ENCODE data around the gene BBC3. TPM values are rescaled to one million over a fixed set of nuclear protein-coding genes. Genes with fewer than 3 reads are reported as not detected.
A peak's percentile ranks its signal among the peaks of the same experiment; 100 is the strongest.

Gene BBC3
- polyA plus RNA-seq, 2 of the 4 experiments (the other 2 are of a cell fraction): 6.0 to 8.9 TPM

DNA sequence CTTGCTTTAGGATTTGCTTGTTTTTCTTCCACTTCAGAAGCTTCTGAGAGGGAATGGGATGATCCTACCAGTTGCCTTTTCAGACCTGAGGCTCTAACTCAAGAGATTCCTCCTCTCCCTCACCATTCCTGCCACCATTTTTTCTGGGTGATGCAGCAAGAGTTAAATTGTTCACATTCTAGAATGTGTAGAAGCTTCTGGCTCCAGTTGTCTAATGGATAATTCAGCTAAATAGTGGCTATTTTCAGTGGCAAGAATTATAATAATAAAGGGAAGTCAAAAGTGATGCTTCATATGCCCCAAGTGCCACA lies 20.9 kb downstream of the BBC3 start:
- Histone ChIP-seq H3K4me1 (peaks cover 16% of the 10 kb centered on the region), H3K4me2 (no peak overlapping the region; the same call in 2 of the 3 replicates), H3K4me3 (no peak overlapping the region), H3K27ac (peak overlapping the region; percentile 76 to 82), H3K9me3 (no peaks in the 10 kb centered on the region)
- DNase-seq (ENCODE audit: low read depth in 1 of 2, low spot score in 1 of 2) (no peak), FAIRE-seq (no peak), ATAC-seq (no peak)
- ChIA-PET POLR2A (interaction anchor here (1.0 to 3.6 kb wide), 9 partner anchors 16 to 97 kb away, joined by 3 to 87 read pairs (median 6); partner anchors contain the start of genes CCDC9, SAE1 and ZC3H4), CTCF (interaction anchor here (0.5 to 24.7 kb wide), 51 partner anchors 11 to 1554 kb away, joined by 3 to 893 read pairs (median 5); partner anchors contain the start of genes CCDC9, DHX34, SAE1 and ZC3H4)
- TF ChIP-seq, protein P1, sequence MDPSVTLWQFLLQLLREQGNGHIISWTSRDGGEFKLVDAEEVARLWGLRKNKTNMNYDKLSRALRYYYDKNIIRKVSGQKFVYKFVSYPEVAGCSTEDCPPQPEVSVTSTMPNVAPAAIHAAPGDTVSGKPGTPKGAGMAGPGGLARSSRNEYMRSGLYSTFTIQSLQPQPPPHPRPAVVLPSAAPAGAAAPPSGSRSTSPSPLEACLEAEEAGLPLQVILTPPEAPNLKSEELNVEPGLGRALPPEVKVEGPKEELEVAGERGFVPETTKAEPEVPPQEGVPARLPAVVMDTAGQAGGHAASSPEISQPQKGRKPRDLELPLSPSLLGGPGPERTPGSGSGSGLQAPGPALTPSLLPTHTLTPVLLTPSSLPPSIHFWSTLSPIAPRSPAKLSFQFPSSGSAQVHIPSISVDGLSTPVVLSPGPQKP (IDR thresholded peaks at IDR 0.05; ENCODE audit: low read depth, low read length): no peak
- TF ChIP-seq, protein P2, sequence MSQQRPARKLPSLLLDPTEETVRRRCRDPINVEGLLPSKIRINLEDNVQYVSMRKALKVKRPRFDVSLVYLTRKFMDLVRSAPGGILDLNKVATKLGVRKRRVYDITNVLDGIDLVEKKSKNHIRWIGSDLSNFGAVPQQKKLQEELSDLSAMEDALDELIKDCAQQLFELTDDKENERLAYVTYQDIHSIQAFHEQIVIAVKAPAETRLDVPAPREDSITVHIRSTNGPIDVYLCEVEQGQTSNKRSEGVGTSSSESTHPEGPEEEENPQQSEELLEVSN (IDR thresholded peaks at IDR 0.05; ENCODE audit: borderline replicate concordance, low read depth): no peak
- no peak for TF ChIP-seq NR3C1 (IDR thresholded peaks at IDR 0.05)
- TF ChIP-seq ZFP36 (IDR thresholded peaks at IDR 0.05; ENCODE audit: borderline replicate concordance, partially characterized antibody): no peak

DNA sequence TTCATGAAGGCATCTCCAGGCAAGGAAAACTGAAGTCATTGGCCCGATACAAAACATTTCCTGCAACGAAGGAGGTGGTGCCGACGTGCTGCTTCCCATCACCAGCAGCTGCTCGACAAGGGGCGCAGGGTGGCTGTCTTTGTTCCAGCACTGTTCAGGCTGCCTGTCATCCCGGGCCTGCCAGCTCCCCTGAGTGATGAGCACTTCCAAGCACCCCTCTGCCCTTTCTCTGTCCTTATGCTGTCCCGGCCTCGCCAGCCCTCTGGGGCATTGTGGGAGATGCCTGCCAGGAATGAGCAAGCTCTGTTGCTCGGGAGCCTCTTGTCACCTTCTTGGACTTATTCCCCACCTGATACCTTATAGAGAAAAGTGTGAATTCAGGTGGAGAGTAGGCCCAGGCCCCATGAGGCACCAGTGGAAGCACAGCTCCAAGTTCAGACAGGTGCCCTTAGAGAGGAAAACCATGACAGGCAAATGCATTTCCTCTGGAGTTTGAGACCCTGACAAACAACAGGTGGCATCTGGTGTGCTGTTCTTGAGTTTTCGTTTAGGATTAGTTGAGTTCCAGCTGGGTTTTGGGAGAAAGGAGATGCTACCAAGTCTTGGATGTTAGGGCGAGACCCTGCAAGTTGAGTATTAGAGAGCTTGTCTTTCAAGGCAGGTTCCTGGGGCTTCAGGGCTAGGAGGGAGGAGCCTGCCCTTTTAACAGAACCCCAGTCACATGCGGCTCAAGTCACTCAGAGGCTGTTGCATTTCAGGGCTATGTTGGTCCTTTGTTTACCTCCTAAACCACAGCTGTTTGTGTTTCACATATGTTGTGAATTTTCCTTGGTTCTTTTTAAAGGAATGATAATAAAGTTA lies 21.4 kb downstream of the BBC3 start:
- no peak overlapping the region for H3K4me3 ChIP-seq
- WGBS (ENCODE audit: missing lambda C conversion rate): 83% methylated on average over 13 of the region's 13 CpGs
- H3K4me2 ChIP-seq: no peak overlapping the region
- ATAC-seq: peak in 1 of 2 experiments; percentile 11; a peak in 1 of 6 replicates
- peak; percentile 18 for FAIRE-seq
- H3K27ac ChIP-seq: peak overlapping the region in 1 of 2 experiments; percentile 82; a peak in 4 of 6 replicates
- DNase-seq (ENCODE audit: low read depth in 1 of 2, low spot score in 1 of 2): no peak
- ChIA-PET CTCF (interaction anchor here (0.6 to 24.7 kb wide), 37 partner anchors 10 to 315 kb away, joined by 3 to 893 read pairs (median 7); partner anchors contain the start of genes CCDC9, DHX34, SAE1 and ZC3H4), POLR2A (interaction anchor here (1.4 to 3.6 kb wide), 5 partner anchors 17 to 96 kb away, joined by 4 to 87 read pairs (median 19); partner anchors contain the start of genes CCDC9 and ZC3H4)
- no peaks in the 10 kb centered on the region for H3K9me3 ChIP-seq
- H3K4me1 ChIP-seq: peaks cover 16% of the 10 kb centered on the region
- TF ChIP-seq EHMT2 (IDR thresholded peaks at IDR 0.05; ENCODE audit: low read depth) (no peak), TP53 (CRISPR knock-in tag; IDR thresholded peaks at IDR 0.05) (no peak), HEYL (CRISPR knock-in tag; IDR thresholded peaks at IDR 0.05) (no peak)

DNA sequence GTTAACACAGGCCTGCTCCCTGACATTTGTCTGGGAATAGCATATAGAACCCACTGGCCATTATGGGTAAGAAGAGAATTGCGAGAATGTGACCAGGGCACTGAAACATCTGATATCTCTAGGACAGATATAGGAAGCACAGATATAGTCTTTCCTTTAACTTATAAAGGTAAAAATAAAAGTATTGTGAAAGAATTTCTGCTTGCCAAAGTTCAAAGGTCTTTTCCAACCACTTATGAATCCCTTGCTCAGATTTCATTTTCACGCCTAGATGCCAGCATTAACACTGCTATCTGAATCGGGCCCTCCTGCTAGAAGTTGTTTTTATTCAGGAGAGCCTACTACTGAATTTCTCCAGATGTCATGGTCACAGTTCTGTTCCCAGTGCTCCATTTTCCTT lies 27.7 kb downstream of the BBC3 start:
- TF ChIP-seq EHMT2 (IDR thresholded peaks at IDR 0.05; ENCODE audit: low read depth) (no peak), NPAS2 (CRISPR knock-in tag; IDR thresholded peaks at IDR 0.05; ENCODE audit: borderline replicate concordance) (no peak), MYC (IDR thresholded peaks at IDR 0.05; ENCODE audit: borderline replicate concordance, low read length) (no peak), MAFK (IDR thresholded peaks at IDR 0.05; ENCODE audit: partially characterized antibody) (no peak), HOXA7 (CRISPR knock-in tag; IDR thresholded peaks at IDR 0.05) (no peak), TP53 (CRISPR knock-in tag; IDR thresholded peaks at IDR 0.05) (no peak), ZNF302 (CRISPR knock-in tag; IDR thresholded peaks at IDR 0.05) (no peak), EP300 (IDR thresholded peaks at IDR 0.05) (no peak), SMC3 (IDR thresholded peaks at IDR 0.05) (no peak), FOSL2 (IDR thresholded peaks at IDR 0.05) (no peak), FOSL2 (CRISPR knock-in tag; IDR thresholded peaks at IDR 0.05) (no peak), HOXB5 (CRISPR knock-in tag; IDR thresholded peaks at IDR 0.05) (no peak), HOXB13 (CRISPR knock-in tag; IDR thresholded peaks at IDR 0.05; ENCODE audit: low read depth) (no peak), FOSB (CRISPR knock-in tag; IDR thresholded peaks at IDR 0.05) (no peak)
- TF ChIP-seq, protein P3, sequence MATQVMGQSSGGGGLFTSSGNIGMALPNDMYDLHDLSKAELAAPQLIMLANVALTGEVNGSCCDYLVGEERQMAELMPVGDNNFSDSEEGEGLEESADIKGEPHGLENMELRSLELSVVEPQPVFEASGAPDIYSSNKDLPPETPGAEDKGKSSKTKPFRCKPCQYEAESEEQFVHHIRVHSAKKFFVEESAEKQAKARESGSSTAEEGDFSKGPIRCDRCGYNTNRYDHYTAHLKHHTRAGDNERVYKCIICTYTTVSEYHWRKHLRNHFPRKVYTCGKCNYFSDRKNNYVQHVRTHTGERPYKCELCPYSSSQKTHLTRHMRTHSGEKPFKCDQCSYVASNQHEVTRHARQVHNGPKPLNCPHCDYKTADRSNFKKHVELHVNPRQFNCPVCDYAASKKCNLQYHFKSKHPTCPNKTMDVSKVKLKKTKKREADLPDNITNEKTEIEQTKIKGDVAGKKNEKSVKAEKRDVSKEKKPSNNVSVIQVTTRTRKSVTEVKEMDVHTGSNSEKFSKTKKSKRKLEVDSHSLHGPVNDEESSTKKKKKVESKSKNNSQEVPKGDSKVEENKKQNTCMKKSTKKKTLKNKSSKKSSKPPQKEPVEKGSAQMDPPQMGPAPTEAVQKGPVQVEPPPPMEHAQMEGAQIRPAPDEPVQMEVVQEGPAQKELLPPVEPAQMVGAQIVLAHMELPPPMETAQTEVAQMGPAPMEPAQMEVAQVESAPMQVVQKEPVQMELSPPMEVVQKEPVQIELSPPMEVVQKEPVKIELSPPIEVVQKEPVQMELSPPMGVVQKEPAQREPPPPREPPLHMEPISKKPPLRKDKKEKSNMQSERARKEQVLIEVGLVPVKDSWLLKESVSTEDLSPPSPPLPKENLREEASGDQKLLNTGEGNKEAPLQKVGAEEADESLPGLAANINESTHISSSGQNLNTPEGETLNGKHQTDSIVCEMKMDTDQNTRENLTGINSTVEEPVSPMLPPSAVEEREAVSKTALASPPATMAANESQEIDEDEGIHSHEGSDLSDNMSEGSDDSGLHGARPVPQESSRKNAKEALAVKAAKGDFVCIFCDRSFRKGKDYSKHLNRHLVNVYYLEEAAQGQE (IDR thresholded peaks at IDR 0.05): no peak
- Histone ChIP-seq H3K9me3 (no peaks in the 10 kb centered on the region), H3K27ac (no peak overlapping the region), H3K4me2 (no peak overlapping the region), H3K4me1 (peaks cover 10% of the 10 kb centered on the region; the same call in 2 of the 3 replicates), H3K4me3 (no peak overlapping the region)
- ChIA-PET POLR2A (no interaction called here), CTCF (interaction anchor here (0.7 to 8.2 kb wide), 7 partner anchors 8 to 190 kb away, joined by 3 to 114 read pairs (median 6); no protein-coding TSS in a partner anchor)
- FAIRE-seq: no peak
- DNase-seq (ENCODE audit: low read depth in 1 of 2, low spot score in 1 of 2): no peak
- no peak for ATAC-seq
- 91% methylated on average over 3 of the region's 3 CpGs for WGBS (ENCODE audit: missing lambda C conversion rate)

Data from A549 (cell line).